IPS-NIHi7 (cell line): ENCODE measurements around the gene STX16.

Experiments used
- DNase-seq: peaks from one replicate; pipeline ENCODE4 v3.0.0; 2012; ENCODE audit warnings: mixed read lengths; ENCODE audit errors: extremely low spot score

STX16 gene

DNA sequence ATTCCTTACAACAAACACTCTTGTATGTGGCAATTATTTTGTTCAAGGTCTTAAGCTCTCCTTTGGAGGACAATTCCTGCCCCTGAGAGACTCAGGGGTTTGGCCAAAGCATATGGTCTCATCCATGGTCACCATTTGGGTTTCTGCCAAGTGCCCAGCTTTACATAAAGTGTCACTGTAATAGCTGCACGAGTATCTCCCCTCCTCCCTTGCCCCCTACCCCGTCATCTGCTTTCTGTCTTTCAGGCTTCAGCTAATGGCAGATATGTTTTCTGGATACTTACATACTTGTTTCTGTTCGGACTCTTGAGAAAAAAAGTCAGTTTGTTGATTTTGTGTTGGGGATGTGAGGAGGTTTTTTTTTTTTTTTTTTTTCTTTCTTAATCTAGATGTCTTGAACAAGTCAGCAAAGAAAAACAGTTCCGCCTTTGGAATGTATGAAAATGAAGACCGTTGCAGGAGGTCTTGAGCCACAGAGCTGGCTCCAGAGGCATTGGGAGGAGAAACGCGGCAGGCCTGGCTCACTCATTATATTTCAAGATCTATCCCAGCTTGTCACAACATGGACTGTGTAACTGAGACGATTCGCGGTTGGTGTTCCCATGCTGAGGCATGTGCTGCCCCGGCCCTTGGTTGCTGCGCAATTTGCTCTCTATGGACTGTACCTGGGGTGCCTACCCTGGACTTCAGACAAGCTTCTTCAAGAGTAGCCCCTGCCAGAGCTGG, 32.6 kb upstream of the STX16 start:
- DNase-seq = no peak

DNA sequence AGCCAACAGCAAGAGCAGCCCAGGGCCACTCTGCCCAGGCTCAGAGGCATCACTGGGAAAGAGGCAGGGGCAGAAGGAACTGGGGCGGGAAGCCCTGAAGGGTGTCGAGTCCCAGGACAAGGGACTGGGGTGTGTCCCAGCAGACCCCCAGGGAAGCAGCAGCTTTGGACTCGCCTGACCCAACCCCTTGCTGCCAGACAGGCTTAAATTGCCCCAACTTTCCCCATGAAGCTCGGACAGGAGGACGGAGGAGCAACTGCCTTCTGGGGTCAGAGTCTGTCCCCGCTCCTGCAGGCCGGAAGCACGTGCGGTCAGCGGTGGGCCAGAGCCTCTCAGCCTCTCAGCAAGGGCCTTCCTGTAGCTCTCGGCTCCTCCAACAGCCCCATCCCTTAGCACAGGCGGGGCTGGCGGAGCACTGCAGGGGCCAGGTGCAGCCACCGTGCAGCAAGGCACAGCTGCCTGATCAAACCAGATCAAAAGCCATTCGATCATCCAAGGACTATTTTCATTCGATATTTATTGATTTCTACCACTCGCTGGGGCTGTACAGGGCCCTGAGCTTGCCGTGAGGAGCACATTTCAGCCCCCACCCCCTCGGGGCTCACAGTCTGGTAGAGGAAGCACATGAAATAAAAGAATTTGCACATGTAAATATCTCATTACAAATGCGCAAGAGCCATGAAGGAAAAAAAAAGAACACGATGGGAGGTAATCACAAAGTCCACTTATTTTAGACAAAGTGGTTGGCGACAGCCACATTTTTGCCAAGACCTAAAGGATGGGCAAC, 31.8 kb upstream of the STX16 start:
- peak; percentile 71 for DNase-seq

DNA sequence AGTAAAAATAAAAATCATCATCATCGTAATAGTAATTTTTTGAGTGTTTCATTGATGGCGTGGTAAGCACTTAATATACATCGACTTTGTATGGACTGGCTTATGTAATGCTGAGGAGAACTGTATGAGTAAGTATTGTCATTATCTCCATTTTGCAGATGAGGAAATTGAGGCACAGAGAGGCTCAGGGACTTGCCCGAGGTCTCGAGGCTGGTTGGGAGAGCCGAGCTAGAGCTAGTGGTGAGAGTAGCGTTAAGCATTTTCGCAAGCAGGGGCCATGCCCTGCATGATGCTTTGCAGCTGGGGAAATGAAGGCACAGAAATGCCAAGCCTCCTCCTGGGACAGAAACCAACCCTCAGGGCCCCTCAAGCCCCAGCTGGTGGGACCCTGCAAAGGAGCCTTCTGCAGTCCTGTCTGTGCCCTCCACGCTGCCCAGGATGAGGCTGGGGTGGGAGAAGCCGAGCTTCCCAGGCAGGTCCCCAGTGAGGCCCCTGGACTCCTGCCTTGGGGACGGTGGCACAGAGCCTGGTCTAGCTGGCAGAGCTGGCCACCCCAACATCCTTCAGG, 31.1 kb upstream of the STX16 start:
- DNase-seq = no peak

DNA sequence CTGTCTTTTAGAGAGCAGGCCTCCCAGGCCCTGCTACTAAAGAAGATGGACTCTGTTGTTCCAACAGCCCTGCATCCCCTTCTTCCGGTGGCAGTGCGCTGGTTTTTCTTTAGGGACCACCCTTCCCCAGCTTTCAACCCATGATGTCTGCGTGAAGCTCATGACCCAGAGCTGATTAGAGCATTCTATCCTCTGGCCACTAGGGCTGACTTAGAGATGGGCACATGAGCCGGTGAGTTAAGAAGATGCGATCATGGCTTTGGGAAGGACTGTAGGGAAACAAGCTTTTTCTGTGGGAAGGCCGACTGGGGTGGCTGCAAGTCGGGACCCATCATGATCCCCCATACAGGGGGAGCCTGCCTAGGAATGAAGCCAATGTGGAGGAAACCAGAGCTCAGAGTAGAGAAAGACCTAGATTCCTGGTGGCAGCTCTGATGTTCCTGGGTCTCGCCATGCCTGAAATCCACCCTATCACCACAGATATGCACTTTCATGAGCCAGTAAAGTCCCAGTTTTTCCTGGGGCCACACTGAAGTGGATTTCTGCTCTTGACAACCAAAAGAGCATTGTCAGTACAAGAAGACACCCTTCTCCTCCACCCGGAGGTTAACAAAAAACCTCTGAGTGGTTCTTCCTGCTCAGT, 29.1 kb upstream of the STX16 start:
- no peak for DNase-seq

DNA sequence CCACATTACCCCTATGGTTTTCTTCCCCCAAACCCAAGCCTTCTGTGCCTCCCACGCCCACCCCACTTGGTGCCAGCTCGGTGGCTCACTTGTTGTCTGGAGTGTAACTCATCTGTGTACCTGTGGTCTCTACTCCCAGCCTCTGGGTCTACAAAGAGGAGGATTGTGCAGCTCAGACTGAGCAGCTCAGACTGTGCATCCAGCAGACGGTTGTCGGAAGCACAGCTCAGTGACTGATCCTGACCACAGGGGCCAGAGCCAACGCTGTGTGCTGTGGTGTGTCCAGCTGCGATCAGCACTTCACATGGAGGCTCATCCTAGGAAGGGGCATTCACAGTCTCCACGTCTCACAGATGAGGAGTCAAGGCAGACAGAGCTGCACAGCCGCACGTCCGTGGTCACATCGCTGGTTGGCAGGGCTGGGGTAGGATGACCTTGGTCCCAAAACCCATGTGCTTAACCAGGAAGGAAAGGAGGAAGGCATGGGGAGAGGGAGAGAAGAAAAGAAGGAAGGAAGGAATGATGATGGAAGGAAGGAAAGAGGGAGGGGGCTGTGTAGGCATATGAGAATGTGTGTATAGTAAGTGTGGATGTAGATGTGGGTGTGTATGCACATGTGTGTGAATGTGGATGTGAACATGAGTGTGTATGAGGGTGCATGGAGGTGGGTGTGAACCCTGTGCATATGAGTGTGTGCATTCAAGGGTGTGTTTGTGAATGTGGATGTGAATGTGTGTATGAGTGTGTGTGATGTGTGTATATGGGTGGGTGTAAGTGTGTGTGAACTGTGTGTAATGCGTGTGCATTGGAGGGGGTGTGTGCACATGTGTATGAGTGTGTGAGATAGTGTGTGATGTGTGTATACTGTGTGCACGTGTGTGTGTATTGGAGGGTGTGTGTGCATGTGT, 28.2 kb upstream of the STX16 start:
- no peak for DNase-seq

DNA sequence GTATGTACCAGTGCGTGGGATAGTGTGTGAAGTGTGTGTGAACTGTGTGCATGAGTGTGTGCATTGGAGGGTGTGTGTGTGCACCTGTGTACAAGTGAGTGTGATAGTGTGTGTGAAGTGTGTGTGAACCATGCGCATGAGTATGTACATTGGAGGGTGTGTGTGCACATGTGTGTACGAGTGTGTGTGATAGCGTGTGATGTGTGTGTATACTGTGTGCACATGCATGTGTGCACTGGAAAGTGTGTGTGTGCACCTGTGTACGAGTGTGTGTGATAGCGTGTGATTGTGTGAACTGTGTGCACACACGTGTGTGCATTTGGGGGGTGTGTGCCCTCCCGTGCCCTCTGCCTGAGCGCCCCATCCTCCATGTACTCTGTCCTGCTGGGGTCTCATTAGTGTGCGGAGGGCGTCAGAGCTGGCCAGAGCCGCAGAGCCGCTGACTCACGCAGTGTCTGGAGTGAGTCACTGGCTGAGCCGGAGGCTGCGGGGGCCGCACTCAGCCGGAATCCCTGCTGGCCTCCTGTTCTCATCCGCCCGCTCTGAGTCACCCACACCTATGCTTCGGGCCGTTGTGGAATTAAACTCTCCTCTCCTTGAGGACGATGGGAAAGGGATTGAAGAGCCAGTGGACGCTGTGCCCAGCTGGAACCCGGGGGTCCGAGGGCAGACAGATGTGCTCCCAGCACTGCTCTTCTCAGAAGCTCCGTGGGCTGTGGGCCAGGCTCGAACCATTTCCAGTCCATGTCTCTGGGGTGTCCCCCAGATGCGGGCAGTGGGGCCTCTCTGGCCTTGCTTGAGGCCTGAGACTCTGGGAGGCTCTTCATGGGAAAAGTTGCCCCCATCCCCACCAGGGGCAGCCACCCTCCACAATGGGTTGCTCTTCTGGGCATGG, 27.3 kb upstream of the STX16 start:
- DNase-seq = peak; percentile 65

DNA sequence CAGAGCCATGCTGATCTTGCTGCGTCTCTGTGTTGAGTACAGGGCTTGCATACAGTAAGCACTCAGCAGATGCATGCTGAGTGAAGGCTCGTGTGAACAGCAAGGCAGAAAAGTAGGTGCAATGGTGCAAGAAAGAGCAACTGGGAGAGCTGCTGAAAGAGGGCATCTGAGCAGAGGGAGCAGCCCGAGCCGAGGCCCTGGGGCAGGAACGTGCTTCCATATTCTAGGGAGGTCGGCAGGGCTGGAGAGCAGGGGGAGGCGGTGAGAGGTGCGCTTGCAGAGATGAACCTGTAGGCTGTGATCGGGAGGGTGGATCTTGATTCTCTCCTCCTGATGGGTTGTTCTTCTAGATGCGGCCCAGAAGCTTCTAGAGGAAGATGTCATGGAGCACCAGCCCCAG, 26.4 kb upstream of the STX16 start:
- DNase-seq = no peak

DNA sequence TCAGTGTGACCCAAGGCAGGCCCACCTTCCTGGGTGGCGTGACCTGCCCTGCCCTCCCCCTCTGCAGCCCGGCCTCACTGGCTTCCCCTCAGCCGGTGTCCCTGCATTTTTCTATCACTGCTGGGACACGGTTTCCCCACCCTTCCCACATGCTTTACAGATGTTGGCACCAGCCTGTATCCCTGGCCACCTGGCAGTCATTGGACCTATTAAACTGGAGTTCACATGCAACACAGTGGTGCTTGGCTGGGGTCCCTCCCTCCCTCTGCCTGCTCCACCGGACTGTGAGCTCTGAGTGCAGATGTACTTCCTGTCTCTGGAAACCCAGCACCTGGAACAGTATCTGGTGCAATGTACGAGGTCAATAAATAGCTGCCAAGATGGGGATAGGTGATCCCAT, 25.5 kb upstream of the STX16 start:
- DNase-seq = no peak

DNA sequence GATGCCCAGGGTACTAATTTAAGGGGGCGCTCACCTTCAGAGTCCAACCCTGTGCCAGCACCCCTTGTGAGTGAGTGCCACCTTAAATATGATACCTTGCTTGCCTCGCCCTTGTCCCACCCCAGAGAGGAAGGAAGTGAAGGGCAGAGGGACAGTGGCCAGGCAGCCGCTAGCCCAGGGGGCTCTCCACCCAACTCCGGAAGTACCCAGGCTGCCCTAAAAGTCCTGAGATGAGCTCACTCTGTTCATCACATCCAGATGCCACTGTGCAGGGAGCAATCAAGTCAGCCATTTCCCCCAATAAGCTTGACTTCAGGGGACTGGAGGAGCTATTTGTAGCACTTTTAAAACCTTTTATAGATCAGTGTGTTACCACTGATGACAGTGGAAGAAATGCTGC, 25.0 kb upstream of the STX16 start:
- DNase-seq = no peak

DNA sequence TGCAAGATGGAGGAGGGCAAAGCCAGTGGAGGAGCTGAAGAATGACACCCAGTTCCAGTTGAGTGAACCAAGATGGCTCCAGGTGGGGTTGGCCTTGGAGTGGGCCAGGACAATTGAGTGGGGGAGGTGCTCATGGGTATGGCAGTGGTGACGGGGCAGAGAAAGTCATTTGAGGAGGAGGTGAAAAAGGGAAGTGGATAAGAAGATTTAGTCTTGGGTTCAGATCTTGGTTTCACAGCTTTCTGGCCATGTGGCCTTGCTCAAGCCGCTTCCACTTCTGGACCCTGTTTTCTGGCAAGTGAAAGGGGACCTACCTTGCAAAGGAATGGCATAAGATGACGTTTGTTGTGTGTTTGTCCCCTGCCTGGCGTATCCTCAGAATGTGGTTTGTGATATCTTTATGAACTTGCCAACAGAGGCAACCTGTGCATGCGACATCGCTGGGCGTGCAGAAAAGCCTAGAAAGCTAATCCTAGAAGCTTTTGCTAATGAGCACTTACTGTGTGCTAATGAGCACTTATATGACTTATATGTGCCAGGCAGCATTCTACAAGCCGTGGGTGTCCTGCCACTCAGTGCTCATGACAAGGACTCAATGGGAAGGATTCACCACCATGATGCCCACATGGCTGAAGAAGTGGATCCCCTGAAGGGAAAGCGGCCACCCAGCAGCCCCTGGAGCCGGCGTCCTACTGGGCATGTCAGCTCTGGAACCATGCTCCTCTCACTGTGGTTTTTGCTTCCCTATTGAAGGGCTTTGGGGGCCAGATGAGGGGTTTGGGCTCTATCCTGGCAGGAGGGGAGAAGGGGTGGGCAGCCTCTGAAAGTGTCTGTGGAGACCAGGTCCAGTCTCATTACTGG, 23.6 kb upstream of the STX16 start:
- no peak for DNase-seq

DNA sequence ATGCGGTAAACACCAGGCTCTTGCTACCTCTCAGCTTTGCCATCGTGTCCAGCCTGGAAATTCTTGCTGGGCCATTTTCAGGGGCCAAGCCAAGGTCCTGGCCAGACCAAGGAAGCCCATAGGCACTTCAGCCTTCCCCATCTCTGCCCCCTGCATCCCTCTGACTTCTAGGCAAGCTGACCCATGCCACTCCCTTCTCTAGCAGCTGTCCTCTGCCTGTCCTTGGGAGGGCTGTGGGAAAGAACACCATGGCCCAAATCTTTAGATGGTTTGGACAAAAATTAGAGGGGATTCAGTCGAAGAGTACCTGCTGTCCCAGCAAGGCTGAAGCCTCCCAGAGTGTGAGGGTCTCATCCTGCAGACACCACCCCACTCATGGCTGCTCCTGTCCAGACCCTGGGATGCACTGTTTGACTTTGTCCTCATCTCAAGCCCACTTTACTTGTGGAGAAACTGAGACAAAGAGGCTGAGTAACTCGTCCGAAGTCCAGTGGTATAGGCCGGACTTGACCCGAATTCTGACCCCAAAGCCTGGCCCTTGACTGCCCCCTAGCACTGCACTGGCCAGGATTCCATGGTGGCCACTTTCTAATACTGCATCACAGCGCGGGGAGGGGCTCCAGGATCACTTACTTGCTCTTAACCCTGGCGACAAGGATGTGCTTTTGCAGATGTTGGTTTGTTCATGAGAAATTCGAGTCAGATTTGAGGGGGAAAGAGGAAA, 22.4 kb upstream of the STX16 start:
- DNase-seq = no peak

DNA sequence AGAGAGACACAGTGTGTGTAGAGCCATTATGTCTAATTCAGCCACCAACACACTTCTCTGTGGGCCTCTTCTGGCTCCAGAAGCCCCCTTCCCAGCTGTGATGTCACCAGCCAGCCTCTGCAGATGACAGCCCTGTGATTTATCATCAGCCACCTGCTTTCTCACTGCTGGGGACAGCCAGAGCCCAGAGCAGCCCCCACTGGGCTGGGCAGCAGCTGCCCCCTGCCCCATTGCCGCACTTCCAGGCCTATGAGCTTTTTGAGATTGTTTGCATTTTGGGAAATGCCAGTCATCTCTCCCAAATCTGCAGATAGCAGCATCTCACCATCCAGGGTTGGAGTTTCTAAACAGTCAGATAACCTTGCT, 21.9 kb upstream of the STX16 start:
- no peak for DNase-seq

DNA sequence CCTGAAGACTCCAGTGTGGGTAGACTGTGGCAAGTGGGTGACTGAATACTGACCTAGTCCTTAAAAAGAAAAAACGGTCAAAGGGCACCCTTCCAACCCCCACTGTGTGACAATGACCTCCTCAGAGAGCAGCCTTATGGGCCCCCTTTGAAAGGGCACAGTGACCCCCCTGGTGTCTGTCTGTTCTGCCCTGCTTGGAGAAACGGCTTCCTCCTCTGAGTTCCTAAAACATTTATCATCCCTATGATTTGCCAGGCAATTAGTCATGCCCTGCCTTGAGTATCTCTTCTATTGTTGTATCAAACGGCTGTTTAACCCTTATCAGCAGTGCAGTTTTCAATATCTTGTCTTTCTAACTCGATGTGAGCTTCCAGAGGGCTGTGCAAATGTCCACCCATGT, 21.0 kb upstream of the STX16 start:
- DNase-seq = no peak

DNA sequence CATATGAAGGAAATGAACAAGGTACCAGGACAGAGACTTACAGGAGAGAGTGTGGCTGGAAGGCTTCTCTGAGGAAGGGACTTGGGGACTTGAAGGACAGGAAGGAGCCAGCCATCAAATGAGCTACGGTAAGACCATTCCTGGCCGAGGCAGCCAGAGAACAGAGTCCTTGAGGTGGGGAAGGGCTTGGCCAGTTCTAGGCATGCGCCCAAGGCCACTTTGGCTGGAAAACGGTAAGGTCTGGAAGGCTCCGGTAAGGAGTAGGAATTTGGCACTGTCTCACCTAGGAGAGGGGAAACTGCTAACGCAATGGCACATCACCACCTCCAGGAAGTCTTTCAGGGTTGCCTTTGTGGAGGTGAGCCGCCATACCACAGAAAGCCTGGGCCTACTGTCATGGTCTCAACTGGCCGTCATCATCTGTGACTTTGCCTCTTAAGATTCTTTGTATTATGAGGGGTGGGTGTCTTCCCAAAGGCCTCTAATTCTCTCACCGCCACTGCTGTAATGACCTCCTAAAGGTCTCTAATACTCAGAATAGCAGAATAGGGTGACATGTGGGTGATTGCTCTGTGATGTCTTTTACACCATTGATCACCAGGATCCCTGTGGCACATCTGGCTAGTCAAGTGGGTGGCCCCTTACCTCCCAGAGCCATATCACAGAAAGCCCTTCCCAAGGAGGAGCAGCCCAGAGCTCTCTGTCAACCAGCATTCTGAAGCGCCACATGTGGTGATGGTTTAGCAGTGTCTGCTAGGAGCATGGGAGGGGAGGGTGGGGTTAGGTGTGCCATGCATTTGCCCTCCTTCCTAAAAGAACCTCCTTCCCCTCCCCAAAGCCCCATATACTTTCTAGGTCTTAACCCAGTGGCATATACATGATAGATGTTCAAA, 17.7 kb upstream of the STX16 start:
- no peak for DNase-seq

DNA sequence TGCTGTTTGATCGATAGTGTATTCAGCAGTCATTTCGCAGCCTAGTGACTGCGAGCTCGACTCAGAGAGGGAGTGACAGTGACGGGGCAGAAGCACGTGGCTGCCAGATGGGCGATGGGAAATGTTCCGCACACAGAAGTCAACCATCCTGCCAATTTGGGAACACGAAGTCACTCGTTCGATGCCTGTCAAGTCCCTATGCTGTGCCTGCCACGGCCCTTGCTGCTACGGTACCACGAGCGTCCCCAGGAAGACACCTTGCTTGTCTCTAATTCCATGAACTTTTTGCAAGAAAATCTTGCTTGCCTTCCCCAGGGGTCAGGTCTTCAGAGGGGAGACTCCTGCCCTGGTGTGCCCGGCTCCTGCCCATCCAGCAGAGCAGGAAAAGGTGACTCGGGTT, 17.0 kb upstream of the STX16 start:
- DNase-seq = no peak

DNA sequence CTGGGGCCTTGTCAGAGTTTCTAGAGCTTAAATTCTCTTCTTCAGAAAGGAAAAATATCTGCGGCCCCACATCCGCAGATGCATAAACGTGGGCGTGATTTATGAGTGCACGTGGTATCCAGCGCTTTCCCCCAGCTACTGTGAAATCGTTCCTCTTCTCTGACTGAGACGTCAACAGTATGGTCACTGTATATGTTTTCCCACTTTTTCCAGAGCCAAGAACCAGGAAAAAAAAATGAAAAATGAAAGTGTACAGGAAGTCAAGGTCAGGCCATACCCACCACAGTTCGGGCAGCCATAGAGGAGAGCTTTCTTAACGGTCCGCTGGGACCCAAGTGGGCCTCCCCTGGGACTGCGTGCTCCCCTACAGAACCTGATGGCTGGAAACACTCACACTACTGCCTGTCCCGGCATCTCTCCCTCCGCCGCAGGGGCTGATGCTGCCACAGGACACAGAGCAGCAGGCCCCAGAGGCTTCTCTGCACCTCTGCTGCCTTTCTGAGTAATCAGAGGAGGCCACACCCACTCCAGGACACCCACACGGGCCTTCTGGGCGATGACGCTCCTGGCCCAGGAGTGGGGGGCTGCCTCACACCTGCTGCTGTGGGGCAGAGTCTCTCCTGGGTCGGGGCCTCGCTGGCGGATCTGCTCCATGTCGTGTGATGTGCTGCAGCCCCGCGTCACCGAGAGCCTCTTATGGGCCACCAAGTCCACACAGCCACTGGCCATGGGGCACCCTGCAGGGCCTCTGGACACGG, 16.4 kb upstream of the STX16 start:
- DNase-seq = no peak

DNA sequence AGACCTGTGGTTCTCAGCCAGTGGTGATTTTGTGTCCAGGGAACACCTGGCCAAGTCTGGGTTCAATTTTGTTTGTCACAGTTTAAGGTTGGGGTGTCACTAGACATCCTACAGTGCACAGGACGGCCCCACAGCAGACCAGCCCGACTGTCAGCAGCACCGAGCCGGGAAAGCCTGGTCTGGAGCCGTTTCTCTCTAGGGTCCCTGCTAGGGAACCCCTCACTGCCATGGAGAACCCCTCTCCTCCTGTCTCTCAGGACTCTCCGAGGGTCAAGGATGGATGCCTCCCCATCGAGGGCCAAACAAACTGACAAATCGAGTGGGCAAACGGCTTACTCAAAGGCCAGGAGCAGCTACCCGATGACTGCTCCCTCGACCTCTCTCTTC, 15.8 kb upstream of the STX16 start:
- DNase-seq = no peak
